GM18499 (cell line): Measurements from ENCODE around the gene SVOP.
A peak's percentile ranks its signal among the peaks of the same experiment; 100 is the strongest.
"Not testable (repeated sequence)": the region's sequence is repeated elsewhere in the genome, so short reads cannot be mapped to it uniquely, and the experiment has no call there.

Source experiments
- ATAC-seq: cut with Tn5 transposase; IDR thresholded peaks from one replicate; pipeline ENCODE4 v1.9.1; 2021; ENCODE audit warnings: moderate number of reproducible peaks; ENCODE audit not compliant: insufficient read depth, unreplicated experiment

SVOP gene

GRCh38 chr12:109020796-109021380 lies at the start of gene SVOP:
TSS of gene SVOP (minus strand) at chr12:109021068. CDS start at chr12:109020868, 200 bp downstream.
- ATAC-seq: no peak

GRCh38 chr12:109069307-109070271 lies 48.7 kb upstream of the SVOP start:
- no peak for ATAC-seq

- no peak for ATAC-seq
Observed at GRCh38 chr12:109065853-109066193, 45.0 kb upstream of the SVOP start.

GRCh38 chr12:109065154-109065852 lies 44.4 kb upstream of the SVOP start:
- ATAC-seq: no peak

- no peak for ATAC-seq
Observed at GRCh38 chr12:109064143-109064542, 43.3 kb upstream of the SVOP start.

GRCh38 chr12:109058773-109059172 lies 37.9 kb upstream of the SVOP start:
- no peak for ATAC-seq

GRCh38 chr12:109057376-109057775 lies 36.5 kb upstream of the SVOP start:
- ATAC-seq: no peak

GRCh38 chr12:109056891-109057290 lies 36.0 kb upstream of the SVOP start:
- ATAC-seq: no peak

- no peak for ATAC-seq
Observed at GRCh38 chr12:109054520-109054919, 33.7 kb upstream of the SVOP start.

GRCh38 chr12:109054124-109054513 lies 33.3 kb upstream of the SVOP start:
- not testable (repeated sequence) for ATAC-seq

- ATAC-seq: no peak
Observed at GRCh38 chr12:109053382-109054123, 32.7 kb upstream of the SVOP start.

- peak; percentile 47 for ATAC-seq
Observed at GRCh38 chr12:109052414-109053323, 31.8 kb upstream of the SVOP start, which contains the start of gene USP30. TSS of gene USP30 (plus strand) at chr12:109052576. CDS start at chr12:109052679, 103 bp downstream.

GRCh38 chr12:109052097-109052413 lies 31.2 kb upstream of the SVOP start:
- no peak for ATAC-seq

- ATAC-seq: not testable (repeated sequence)
Observed at GRCh38 chr12:109049794-109050193, 28.9 kb upstream of the SVOP start.

GRCh38 chr12:109048706-109049105 lies 27.8 kb upstream of the SVOP start:
- ATAC-seq: not testable (repeated sequence)

GRCh38 chr12:109047081-109047805 lies 26.4 kb upstream of the SVOP start:
- ATAC-seq: no peak

GRCh38 chr12:109044241-109044640 lies 23.4 kb upstream of the SVOP start:
- no peak for ATAC-seq

- no peak for ATAC-seq
Observed at GRCh38 chr12:109036975-109037374, 16.1 kb upstream of the SVOP start.
